IMR-90 (cell line): Measurements from ENCODE around the gene GIT2. TPM values are rescaled to one million over a fixed set of nuclear protein-coding genes. Genes with fewer than 3 reads are reported as not detected.

Source experiments
- ATAC-seq: fragments of 200-7000 bp; cut with Tn5 transposase; 2 replicates; pipeline ENCODE4 v1.9.1; 2020; ENCODE audit warnings: low read depth, mild to moderate bottlenecking, moderate library complexity
- BruUV-seq: library from RNA; stranded (reverse); fragments of 400-500 nt; replicated peaks from 2 replicates; lab custom pipeline; 2021; lab: Mats Ljungman, UMichigan
- CTCF ChIA-PET: fragments of 300-600 bp; formaldehyde crosslinking; extraction: SDS; loops from one replicate; lab custom pipeline; 2021; ENCODE audit warnings: antibody characterized with exemption; lab: Yijun Ruan, JAX
- POLR2A ChIA-PET: fragments of 300-600 bp; sonication (Branson Sonifier 250); formaldehyde crosslinking; loops from one replicate; lab custom pipeline; 2022; ENCODE audit warnings: antibody characterized with exemption; ENCODE audit not compliant: unreplicated experiment; lab: Charles Lee
- DNase-seq: peaks from one replicate; pipeline ENCODE4 v3.0.0; 2013
- H2AFZ ChIP-seq: replicated peaks from 2 replicates; pipeline ENCODE3; 2013; ENCODE audit warnings: low read length, mild to moderate bottlenecking; ENCODE audit not compliant: poor library complexity
- H2AK5ac ChIP-seq: 2 replicates; pipeline ENCODE4 v1.6.1; 2013; ENCODE audit warnings: low read depth, low read length, inconsistent platforms
- H2AK9ac ChIP-seq: replicated peaks from 2 replicates; pipeline ENCODE3; 2013; ENCODE audit warnings: mild to moderate bottlenecking, low read depth, low read length, moderate library complexity; ENCODE audit not compliant: poor library complexity
- H2BK120ac ChIP-seq: 2 replicates; pipeline ENCODE4 v1.6.1; 2013; ENCODE audit warnings: low read depth, low read length, inconsistent platforms
- H2BK15ac ChIP-seq: 3 replicates; pipeline ENCODE4 v1.6.1; 2013; ENCODE audit warnings: low read depth, low read length, inconsistent platforms
- H2BK20ac ChIP-seq: 2 replicates; pipeline ENCODE4 v1.6.1; 2013; ENCODE audit warnings: low read depth, mild to moderate bottlenecking, inconsistent platforms, low read length, moderate library complexity
- H2BK5ac ChIP-seq: 2 replicates; pipeline ENCODE4 v1.6.1; 2013; ENCODE audit warnings: mild to moderate bottlenecking, low read depth, low read length, inconsistent platforms; ENCODE audit not compliant: poor library complexity, severe bottlenecking
- H3K14ac ChIP-seq: replicated peaks from 2 replicates; pipeline ENCODE4 v1.6.1; 2013; ENCODE audit warnings: low read depth, low read length, inconsistent platforms
- H3K18ac ChIP-seq: 2 replicates; pipeline ENCODE4 v1.6.1; 2013; ENCODE audit warnings: low read depth, low read length, control low read depth
- H3K23ac ChIP-seq: 2 replicates; pipeline ENCODE4 v1.6.1; 2013; ENCODE audit warnings: low read depth, low read length, inconsistent platforms
- H3K27ac ChIP-seq: 2 replicates; pipeline ENCODE4 v1.5.1; 2013; ENCODE audit warnings: mild to moderate bottlenecking, control low read depth, low read length; ENCODE audit not compliant: insufficient read depth
- H3K27me3 ChIP-seq: 2 replicates; pipeline ENCODE4 v1.6.1; 2013; ENCODE audit warnings: low read length; ENCODE audit not compliant: control insufficient read depth, insufficient read depth
- H3K36me3 ChIP-seq: 2 replicates; pipeline ENCODE4 v1.6.1; 2013; ENCODE audit warnings: low read length, mixed read lengths; ENCODE audit not compliant: control insufficient read depth, insufficient read depth
- H3K4ac ChIP-seq: 2 replicates; pipeline ENCODE4 v1.6.1; 2013; ENCODE audit warnings: low read depth, low read length, inconsistent platforms
- H3K4me1 ChIP-seq: 2 replicates; pipeline ENCODE4 v1.6.1; 2013; ENCODE audit warnings: low read length, mixed read lengths; ENCODE audit not compliant: control insufficient read depth, insufficient read depth
- H3K4me2 ChIP-seq: 2 replicates; pipeline ENCODE4 v1.6.1; 2013; ENCODE audit warnings: low read depth, mild to moderate bottlenecking, control low read depth, low read length, moderate library complexity
- H3K4me3 ChIP-seq: 2 replicates; pipeline ENCODE4 v1.5.1; 2013; ENCODE audit warnings: low read depth, mild to moderate bottlenecking, control low read depth, low read length, moderate library complexity; ENCODE audit not compliant: insufficient read depth
- H3K56ac ChIP-seq: 2 replicates; pipeline ENCODE4 v1.6.1; 2013; ENCODE audit warnings: low read length, inconsistent platforms; ENCODE audit not compliant: insufficient read depth; ENCODE audit errors: extremely low read depth
- H3K79me1 ChIP-seq, 2 experiments: 2 replicates each; pipeline ENCODE4 v1.6.1; 2013; ENCODE audit warnings: low read length in 2 of 2, inconsistent platforms in 1 of 2, low read depth in 1 of 2
- H3K9ac ChIP-seq: 2 replicates; pipeline ENCODE4 v1.6.1; 2013; ENCODE audit warnings: low read depth, low read length, control low read depth
- H3K9me1 ChIP-seq: 2 replicates; pipeline ENCODE4 v1.6.1; 2013; ENCODE audit warnings: low read length, inconsistent platforms; ENCODE audit not compliant: insufficient read depth
- H3K9me3 ChIP-seq: 2 replicates; pipeline ENCODE4 v1.6.1; 2013; ENCODE audit warnings: low read length; ENCODE audit not compliant: control insufficient read depth, insufficient read depth
- H4K20me1 ChIP-seq: 2 replicates; pipeline ENCODE4 v1.6.1; 2013; ENCODE audit warnings: low read length, inconsistent platforms; ENCODE audit not compliant: insufficient read depth
- H4K5ac ChIP-seq: 2 replicates; pipeline ENCODE4 v1.6.1; 2013; ENCODE audit warnings: mild to moderate bottlenecking, low read depth, low read length, control low read depth
- H4K8ac ChIP-seq, 2 experiments: 2 replicates each; pipeline ENCODE4 v1.6.1; 2013; ENCODE audit warnings: low read depth in 2 of 2, low read length in 2 of 2, control low read depth in 1 of 2, inconsistent platforms in 1 of 2
- H4K91ac ChIP-seq: 2 replicates; pipeline ENCODE4 v1.6.1; 2013; ENCODE audit warnings: low read depth, low read length, inconsistent platforms; ENCODE audit not compliant: insufficient read depth
- BHLHE40 ChIP-seq: fragments of 150-350 bp; IDR thresholded peaks from 2 replicates; pipeline ENCODE4 v1.6.1; 2016; ENCODE audit warnings: mild to moderate bottlenecking, low read depth, low read length
- CEBPB ChIP-seq: IDR thresholded peaks from 2 replicates; pipeline ENCODE4 v1.6.1; 2012; ENCODE audit warnings: low read depth, low read length, improper control_type of control experiment
- CHD1 ChIP-seq: IDR thresholded peaks from 2 replicates; pipeline ENCODE4 v1.6.1; 2012; ENCODE audit warnings: low read depth, low read length, improper control_type of control experiment
- ELK1 ChIP-seq: fragments of 150-350 bp; IDR thresholded peaks from 2 replicates; pipeline ENCODE4 v1.6.1; 2016; ENCODE audit warnings: low read depth, mild to moderate bottlenecking, low read length, moderate library complexity, borderline replicate concordance
- FOS ChIP-seq: fragments of 150-350 bp; IDR thresholded peaks from 2 replicates; pipeline ENCODE4 v1.6.1; 2016; ENCODE audit warnings: low read depth, low read length
- MAFK ChIP-seq: IDR thresholded peaks from 2 replicates; pipeline ENCODE4 v1.6.1; 2012; ENCODE audit warnings: low read depth, low read length, improper control_type of control experiment
- MAZ ChIP-seq: IDR thresholded peaks from 2 replicates; pipeline ENCODE4 v1.6.1; 2012; ENCODE audit warnings: low read depth, mild to moderate bottlenecking, low read length, improper control_type of control experiment, moderate library complexity, borderline replicate concordance
- MXI1 ChIP-seq: IDR thresholded peaks from 2 replicates; pipeline ENCODE4 v1.6.1; 2012; ENCODE audit warnings: low read depth, mild to moderate bottlenecking, low read length, moderate library complexity, borderline replicate concordance
- NFE2L2 ChIP-seq: fragments of 150-350 bp; IDR thresholded peaks from 2 replicates; pipeline ENCODE4 v1.6.1; 2016; ENCODE audit warnings: low read depth, mild to moderate bottlenecking, low read length
- POLR2A ChIP-seq: IDR thresholded peaks from 2 replicates; pipeline ENCODE4 v1.6.1; 2012; ENCODE audit warnings: mild to moderate bottlenecking, low read depth, low read length
- RAD21 ChIP-seq: IDR thresholded peaks from 2 replicates; pipeline ENCODE4 v1.6.1; 2012; ENCODE audit warnings: low read length, improper control_type of control experiment
- RCOR1 ChIP-seq: IDR thresholded peaks from 2 replicates; pipeline ENCODE4 v1.6.1; 2012; ENCODE audit warnings: mild to moderate bottlenecking, low read length, improper control_type of control experiment; ENCODE audit not compliant: insufficient replicate concordance
- RFX5 ChIP-seq: IDR thresholded peaks from 2 replicates; pipeline ENCODE4 v1.8.0; 2012; ENCODE audit warnings: low read depth, mild to moderate bottlenecking, low read length, moderate library complexity
- SMC3 ChIP-seq: fragments of 150-350 bp; IDR thresholded peaks from 2 replicates; pipeline ENCODE4 v1.6.1; 2016; ENCODE audit warnings: low read depth, mild to moderate bottlenecking, antibody characterized with exemption, low read length, moderate library complexity
- WGBS, 2 experiments: methylation state at CpG; one replicate each; pipeline versions ENCODE4 v1.1.5 to v1.1.7; 2013; ENCODE audit warnings: missing lambda C conversion rate in 2 of 2; ENCODE audit not compliant: insufficient read length in 1 of 2; ENCODE audit errors: extremely low coverage in 2 of 2; 5-methylcytosine and 5-hydroxymethylcytosine counted together
- dilution Hi-C: fragments of 300-500 bp; cut with HindIII; formaldehyde crosslinking; loops from one replicate; pipeline ENCODE4 v1.14.3; 2018; ENCODE audit warnings: low sequenced_read_pairs; ENCODE audit not compliant: unreplicated experiment
- in situ Hi-C: fragments of 300-500 bp; cut with MboI; formaldehyde crosslinking; loops from 3 replicates; pipeline ENCODE4 v1.14.3; 2019; ENCODE audit warnings: low sequenced_read_pairs, inconsistent platforms, mixed read lengths
- intact Hi-C: fragments of 100-400 bp; cut with micrococcal nuclease; formaldehyde crosslinking; loops from 2 replicates; pipeline ENCODE4 v1.10.0; 2022
- polyA plus RNA-seq, 3 experiments: library from polyadenylated mRNA; depleted of rRNA; stranded (reverse); fragments of >200 nt; gene quantifications; 2 replicates each; pipeline ENCODE4 v1.2.3, GENCODE V29; 2012; ENCODE audit warnings: low replicate concordance in 1 of 3
- total RNA-seq: library from RNA; depleted of rRNA; stranded (reverse); fragments of >200 nt; gene quantifications from 2 replicates; pipeline ENCODE4 v1.2.3, GENCODE V29; 2012
- TF ChIP-seq, protein P1 (sequence below): fragments of 150-350 bp; IDR thresholded peaks from 2 replicates; pipeline ENCODE4 v1.6.1; 2017; ENCODE audit warnings: mild to moderate bottlenecking, antibody characterized with exemption, low read length, low read depth
- TF ChIP-seq, protein P2 (sequence below): conservative IDR thresholded peaks from 2 replicates; pipeline ENCODE4 v1.5.1; 2012; ENCODE audit warnings: mild to moderate bottlenecking, low read depth, low read length, improper control_type of control experiment

GIT2 gene
- total and polyA plus RNA-seq, 2 of the 4 experiments (the other 2 are of a cell fraction), result 48.0 to 71.9 TPM

DNA sequence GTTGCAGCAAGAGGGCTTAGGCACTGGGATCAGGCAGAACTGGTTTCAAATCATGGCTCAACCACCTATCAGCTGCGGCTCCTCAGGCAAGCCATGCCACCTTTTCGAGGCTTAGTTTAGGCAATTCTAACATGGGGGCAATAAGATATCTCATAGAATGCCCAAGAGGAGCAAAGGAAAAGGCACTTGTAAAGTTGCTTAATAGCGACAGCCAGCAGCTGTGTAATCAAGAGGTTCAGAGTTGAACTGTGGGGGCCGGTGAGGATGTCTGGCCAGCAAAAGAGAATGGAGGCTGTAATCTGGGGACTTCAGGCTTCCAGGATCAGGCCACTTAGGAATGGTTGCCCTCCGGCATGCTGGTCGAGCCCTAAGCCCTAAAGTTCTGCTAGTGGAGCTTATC, 99.1 kb downstream of the GIT2 start:
- no peak overlapping the region for H3K9ac ChIP-seq
- H3K4me1 ChIP-seq, result peaks cover 3% of the 10 kb centered on the region; the same call in 1 of the 2 replicates
- ATAC-seq (no peak), DNase-seq (no peak)
- no peak overlapping the region for H3K4me3 ChIP-seq
- no peak overlapping the region for H3K4me2 ChIP-seq
- peaks cover 12 to 26% of the 10 kb centered on the region in 2 experiments for H3K79me1 ChIP-seq
- in situ Hi-C loops, result no loop called here
- no CpG with 5 or more reads among the region's 6 CpGs for WGBS, 2 experiments
- no peaks in the 10 kb centered on the region for H4K20me1 ChIP-seq
- H2BK5ac ChIP-seq, result no peak overlapping the region
- no peaks in the 10 kb centered on the region for H3K9me3 ChIP-seq
- dilution Hi-C loops, result no loop called here
- H3K18ac ChIP-seq, result no peak overlapping the region
- no peaks in the 10 kb centered on the region; the same call in 1 of the 2 replicates for H3K27me3 ChIP-seq
- no peak overlapping the region for H2BK20ac ChIP-seq
- intact Hi-C loops, result no loop called here
- H4K91ac ChIP-seq, result no peak overlapping the region
- TF ChIP-seq, protein P1, sequence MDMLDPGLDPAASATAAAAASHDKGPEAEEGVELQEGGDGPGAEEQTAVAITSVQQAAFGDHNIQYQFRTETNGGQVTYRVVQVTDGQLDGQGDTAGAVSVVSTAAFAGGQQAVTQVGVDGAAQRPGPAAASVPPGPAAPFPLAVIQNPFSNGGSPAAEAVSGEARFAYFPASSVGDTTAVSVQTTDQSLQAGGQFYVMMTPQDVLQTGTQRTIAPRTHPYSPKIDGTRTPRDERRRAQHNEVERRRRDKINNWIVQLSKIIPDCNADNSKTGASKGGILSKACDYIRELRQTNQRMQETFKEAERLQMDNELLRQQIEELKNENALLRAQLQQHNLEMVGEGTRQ, result no peak
- TF ChIP-seq POLR2A (no peak), CHD1 (no peak), ELK1 (no peak), RCOR1 (no peak), SMC3 (no peak), MAZ (no peak), CEBPB (no peak), RAD21 (no peak), MAFK (no peak), NFE2L2 (no peak), MXI1 (no peak), RFX5 (no peak), BHLHE40 (no peak), FOS (no peak)
- TF ChIP-seq, protein P2, sequence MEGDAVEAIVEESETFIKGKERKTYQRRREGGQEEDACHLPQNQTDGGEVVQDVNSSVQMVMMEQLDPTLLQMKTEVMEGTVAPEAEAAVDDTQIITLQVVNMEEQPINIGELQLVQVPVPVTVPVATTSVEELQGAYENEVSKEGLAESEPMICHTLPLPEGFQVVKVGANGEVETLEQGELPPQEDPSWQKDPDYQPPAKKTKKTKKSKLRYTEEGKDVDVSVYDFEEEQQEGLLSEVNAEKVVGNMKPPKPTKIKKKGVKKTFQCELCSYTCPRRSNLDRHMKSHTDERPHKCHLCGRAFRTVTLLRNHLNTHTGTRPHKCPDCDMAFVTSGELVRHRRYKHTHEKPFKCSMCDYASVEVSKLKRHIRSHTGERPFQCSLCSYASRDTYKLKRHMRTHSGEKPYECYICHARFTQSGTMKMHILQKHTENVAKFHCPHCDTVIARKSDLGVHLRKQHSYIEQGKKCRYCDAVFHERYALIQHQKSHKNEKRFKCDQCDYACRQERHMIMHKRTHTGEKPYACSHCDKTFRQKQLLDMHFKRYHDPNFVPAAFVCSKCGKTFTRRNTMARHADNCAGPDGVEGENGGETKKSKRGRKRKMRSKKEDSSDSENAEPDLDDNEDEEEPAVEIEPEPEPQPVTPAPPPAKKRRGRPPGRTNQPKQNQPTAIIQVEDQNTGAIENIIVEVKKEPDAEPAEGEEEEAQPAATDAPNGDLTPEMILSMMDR, result no peak
- CTCF ChIA-PET, result interaction anchor here (0.5 to 1.1 kb wide), 2 partner anchors 52 to 97 kb away, joined by 3 to 4 read pairs; no protein-coding TSS in a partner anchor
- no peak overlapping the region for H3K56ac ChIP-seq
- POLR2A ChIA-PET, result no interaction called here
- no peak overlapping the region for H2AK9ac ChIP-seq
- no TSS peak for BruUV-seq
- peaks cover 6% of the 10 kb centered on the region; the same call in 1 of the 2 replicates for H3K9me1 ChIP-seq
- H2BK15ac ChIP-seq, result no peak overlapping the region
- no peak overlapping the region for H3K4ac ChIP-seq
- no peak overlapping the region for H3K23ac ChIP-seq
- no peaks in the 10 kb centered on the region for H3K36me3 ChIP-seq
- H4K8ac ChIP-seq, result no peak overlapping the region
- H2AFZ ChIP-seq, result peak overlapping the region; percentile 32
- no peak overlapping the region for H4K5ac ChIP-seq
- no peak overlapping the region for H3K14ac ChIP-seq
- H2AK5ac ChIP-seq, result no peak overlapping the region
- no peak overlapping the region for H2BK120ac ChIP-seq
- no peak overlapping the region for H3K27ac ChIP-seq
